PFSK-1 (cell line): ENCODE results near the gene CNKSR1.

ENCODE experiments used
- TAF1 ChIP-seq: IDR thresholded peaks from 2 replicates; pipeline ENCODE4 v1.6.1; 2012; ENCODE audit warnings: low read length, control low read depth, borderline replicate concordance; ENCODE audit not compliant: insufficient read depth
- TF ChIP-seq, protein P1 (sequence below), 2 experiments: IDR thresholded peaks; 2 replicates each; pipeline versions ENCODE4 v1.6.1 to v1.8.0; 2011 to 2012; ENCODE audit warnings: low read depth in 2 of 2, low read length in 2 of 2, control low read depth in 1 of 2, inconsistent platforms in 1 of 2, mild to moderate bottlenecking in 1 of 2, moderate library complexity in 1 of 2; ENCODE audit not compliant: insufficient read depth in 1 of 2

DNA sequence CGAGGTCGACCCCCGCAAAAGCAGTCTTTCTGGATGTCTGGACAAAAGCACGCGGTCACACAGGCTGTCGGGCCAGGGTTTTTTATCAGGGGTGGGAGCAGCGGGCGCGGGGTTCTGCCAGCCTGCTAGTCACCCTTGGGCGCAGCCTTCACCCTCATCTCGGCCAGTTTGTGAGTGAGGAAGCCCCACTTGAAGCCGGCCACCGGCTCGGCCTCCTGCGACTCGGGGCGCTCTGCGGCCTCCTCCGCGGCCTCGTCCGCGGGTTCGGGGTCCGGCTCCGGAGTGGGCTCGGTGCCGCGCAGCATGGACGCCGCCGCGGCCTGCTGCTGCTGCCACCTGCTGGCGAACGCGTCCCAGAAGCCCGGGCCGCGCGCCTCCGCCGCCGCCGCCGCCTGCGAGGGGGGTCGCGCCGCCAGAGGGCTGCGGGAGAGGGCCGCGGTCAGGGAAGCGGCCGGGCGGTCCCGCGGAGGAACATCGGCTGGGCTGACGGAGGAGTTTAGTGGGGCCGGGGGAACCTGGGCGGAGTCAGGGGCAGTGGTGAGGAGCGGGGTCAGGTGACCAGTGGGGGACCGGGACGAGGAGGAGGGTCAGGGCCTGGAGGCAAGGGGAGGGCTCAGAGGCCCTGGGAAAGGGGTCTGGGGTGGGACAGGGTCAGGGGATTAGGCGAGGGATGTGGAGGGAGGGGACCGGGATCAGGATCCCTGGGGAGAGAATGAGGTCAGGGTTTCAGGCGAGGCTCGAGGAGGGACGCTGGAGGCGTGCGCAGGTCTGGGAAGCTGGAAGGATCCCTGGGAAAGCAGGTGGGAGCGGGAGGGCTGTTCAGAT lies 13.0 kb upstream of the CNKSR1 start:
- TF ChIP-seq, protein P1, sequence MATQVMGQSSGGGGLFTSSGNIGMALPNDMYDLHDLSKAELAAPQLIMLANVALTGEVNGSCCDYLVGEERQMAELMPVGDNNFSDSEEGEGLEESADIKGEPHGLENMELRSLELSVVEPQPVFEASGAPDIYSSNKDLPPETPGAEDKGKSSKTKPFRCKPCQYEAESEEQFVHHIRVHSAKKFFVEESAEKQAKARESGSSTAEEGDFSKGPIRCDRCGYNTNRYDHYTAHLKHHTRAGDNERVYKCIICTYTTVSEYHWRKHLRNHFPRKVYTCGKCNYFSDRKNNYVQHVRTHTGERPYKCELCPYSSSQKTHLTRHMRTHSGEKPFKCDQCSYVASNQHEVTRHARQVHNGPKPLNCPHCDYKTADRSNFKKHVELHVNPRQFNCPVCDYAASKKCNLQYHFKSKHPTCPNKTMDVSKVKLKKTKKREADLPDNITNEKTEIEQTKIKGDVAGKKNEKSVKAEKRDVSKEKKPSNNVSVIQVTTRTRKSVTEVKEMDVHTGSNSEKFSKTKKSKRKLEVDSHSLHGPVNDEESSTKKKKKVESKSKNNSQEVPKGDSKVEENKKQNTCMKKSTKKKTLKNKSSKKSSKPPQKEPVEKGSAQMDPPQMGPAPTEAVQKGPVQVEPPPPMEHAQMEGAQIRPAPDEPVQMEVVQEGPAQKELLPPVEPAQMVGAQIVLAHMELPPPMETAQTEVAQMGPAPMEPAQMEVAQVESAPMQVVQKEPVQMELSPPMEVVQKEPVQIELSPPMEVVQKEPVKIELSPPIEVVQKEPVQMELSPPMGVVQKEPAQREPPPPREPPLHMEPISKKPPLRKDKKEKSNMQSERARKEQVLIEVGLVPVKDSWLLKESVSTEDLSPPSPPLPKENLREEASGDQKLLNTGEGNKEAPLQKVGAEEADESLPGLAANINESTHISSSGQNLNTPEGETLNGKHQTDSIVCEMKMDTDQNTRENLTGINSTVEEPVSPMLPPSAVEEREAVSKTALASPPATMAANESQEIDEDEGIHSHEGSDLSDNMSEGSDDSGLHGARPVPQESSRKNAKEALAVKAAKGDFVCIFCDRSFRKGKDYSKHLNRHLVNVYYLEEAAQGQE (IDR thresholded peaks at IDR 0.05; ENCODE audit: insufficient read depth in 1 of 2, low read depth in 2 of 2, low read length in 2 of 2): no peak
- TF ChIP-seq TAF1: no peak
